DOHH2 (cell line): Measurements from ENCODE around the gene ELAVL3.
"Not testable (repeated sequence)": the region's sequence is repeated elsewhere in the genome, so short reads cannot be mapped to it uniquely, and the experiment has no call there.

Source experiments
- EZH2phosphoT487 ChIP-seq: fragments of 200-600 bp; sonication (generic); IDR thresholded peaks from 2 replicates; pipeline ENCODE4 v1.6.1; 2017; ENCODE audit warnings: borderline replicate concordance, mild to moderate bottlenecking, antibody characterized with exemption, low read length, moderate library complexity, mixed read lengths
- TF ChIP-seq, protein P1 (sequence below): fragments of 200-600 bp; sonication (generic); IDR thresholded peaks from one replicate; pipeline ENCODE4 v1.5.1; 2014; ENCODE audit warnings: antibody characterized with exemption, mild to moderate bottlenecking, low read depth, low read length; ENCODE audit not compliant: poor library complexity, severe bottlenecking

DNA sequence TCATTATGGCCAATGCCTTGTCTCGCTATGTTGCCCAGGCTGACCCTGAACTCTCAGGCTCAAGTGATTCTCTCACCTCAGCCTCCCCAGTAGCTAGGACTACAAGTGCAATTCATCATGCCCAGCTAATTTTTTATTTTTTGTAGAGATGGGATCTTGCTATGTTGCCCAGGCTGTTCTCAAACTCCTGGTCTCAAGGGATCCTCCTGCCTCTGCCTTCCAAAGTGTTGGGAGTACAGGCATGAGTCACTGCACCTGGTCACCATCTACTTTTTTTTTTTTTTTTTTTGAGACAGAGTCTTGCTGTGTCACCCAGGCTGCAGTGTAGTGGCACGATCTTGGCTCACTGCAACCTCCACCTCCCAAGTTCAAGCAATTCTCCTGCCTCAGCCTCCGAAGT lies 5.5 kb downstream of the ELAVL3 start:
- TF ChIP-seq, protein P1, sequence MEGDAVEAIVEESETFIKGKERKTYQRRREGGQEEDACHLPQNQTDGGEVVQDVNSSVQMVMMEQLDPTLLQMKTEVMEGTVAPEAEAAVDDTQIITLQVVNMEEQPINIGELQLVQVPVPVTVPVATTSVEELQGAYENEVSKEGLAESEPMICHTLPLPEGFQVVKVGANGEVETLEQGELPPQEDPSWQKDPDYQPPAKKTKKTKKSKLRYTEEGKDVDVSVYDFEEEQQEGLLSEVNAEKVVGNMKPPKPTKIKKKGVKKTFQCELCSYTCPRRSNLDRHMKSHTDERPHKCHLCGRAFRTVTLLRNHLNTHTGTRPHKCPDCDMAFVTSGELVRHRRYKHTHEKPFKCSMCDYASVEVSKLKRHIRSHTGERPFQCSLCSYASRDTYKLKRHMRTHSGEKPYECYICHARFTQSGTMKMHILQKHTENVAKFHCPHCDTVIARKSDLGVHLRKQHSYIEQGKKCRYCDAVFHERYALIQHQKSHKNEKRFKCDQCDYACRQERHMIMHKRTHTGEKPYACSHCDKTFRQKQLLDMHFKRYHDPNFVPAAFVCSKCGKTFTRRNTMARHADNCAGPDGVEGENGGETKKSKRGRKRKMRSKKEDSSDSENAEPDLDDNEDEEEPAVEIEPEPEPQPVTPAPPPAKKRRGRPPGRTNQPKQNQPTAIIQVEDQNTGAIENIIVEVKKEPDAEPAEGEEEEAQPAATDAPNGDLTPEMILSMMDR = not testable (repeated sequence)
- not testable (repeated sequence) for TF ChIP-seq EZH2phosphoT487
